IgD-negative memory B cell (primary cell): ENCODE results near the gene PRM3. TPM values are rescaled to one million over a fixed set of nuclear protein-coding genes. Genes with fewer than 3 reads are reported as not detected.
A peak's percentile ranks its signal among the peaks of the same experiment; 100 is the strongest.

Experiments used
- H3K27ac Mint-ChIP-seq, 3 donors: one replicate each; pipeline ENCODE4 v1.8.0; 2020 to 2022; ENCODE audit warnings: mild to moderate bottlenecking in 3 of 3, mixed read lengths in 3 of 3, moderate library complexity in 1 of 3
- H3K27me3 Mint-ChIP-seq: one replicate; pipeline ENCODE4 v1.8.0; 2021; ENCODE audit warnings: mixed read lengths
- H3K36me3 Mint-ChIP-seq: one replicate; pipeline ENCODE4 v1.8.0; 2020; ENCODE audit warnings: mild to moderate bottlenecking, mixed read lengths
- H3K4me1 Mint-ChIP-seq, 3 donors: one replicate each; pipeline ENCODE4 v1.8.0; 2020 to 2022; ENCODE audit warnings: mixed read lengths in 3 of 3, mild to moderate bottlenecking in 1 of 3
- H3K4me3 Mint-ChIP-seq, 4 donors: one replicate each; pipeline ENCODE4 v1.8.0; 2020 to 2022; ENCODE audit warnings: mild to moderate bottlenecking in 4 of 4, mixed read lengths in 4 of 4, moderate library complexity in 3 of 4
- H3K9me3 Mint-ChIP-seq, 3 donors: one replicate each; pipeline ENCODE4 v1.8.0; 2020 to 2021; ENCODE audit warnings: mixed read lengths in 3 of 3, mild to moderate bottlenecking in 1 of 3
- polyA plus RNA-seq: library from polyadenylated mRNA; unstranded; fragments of 300-500 nt; fragmentation: Illumina TruSeq; gene quantifications from one replicate; pipeline ENCODE4 v1.2.3, GENCODE V29; 2021

Gene PRM3
- polyA plus RNA-seq, 1 donor from 2014 or later: not detected

GRCh38 chr16:11252482-11252931 lies 20.9 kb downstream of the PRM3 start:
- Mint-ChIP-seq H3K4me1 (peaks cover 23 to 33% (median 31%) of the 10 kb centered on the region in 3 donors), H3K36me3 (peaks cover 3% of the 10 kb centered on the region), H3K27ac (peak overlapping the region in 2 of 3 donors; percentile 95 to 98), H3K9me3 (no peaks in the 10 kb centered on the region), H3K27me3 (no peaks in the 10 kb centered on the region), H3K4me3 (peak overlapping the region; percentile 52 to 95 (median 71))

- Mint-ChIP-seq H3K9me3 (no peaks in the 10 kb centered on the region), H3K4me1 (peaks cover 18 to 26% (median 24%) of the 10 kb centered on the region in 3 donors), H3K36me3 (peaks cover 1% of the 10 kb centered on the region)
These were observed 21.6 kb downstream of the PRM3 start for GRCh38 chr16:11251525-11252481.

GRCh38 chr16:11250786-11251524 lies 22.5 kb downstream of the PRM3 start:
- peak overlapping the region in 1 of 4 donors; percentile 95 for H3K4me3 Mint-ChIP-seq
- H3K36me3 Mint-ChIP-seq: peaks cover 1% of the 10 kb centered on the region
- peaks cover 14 to 24% (median 23%) of the 10 kb centered on the region in 3 donors for H3K4me1 Mint-ChIP-seq
- peak overlapping the region in 2 of 3 donors; percentile 53 to 98 for H3K27ac Mint-ChIP-seq
- no peaks in the 10 kb centered on the region for H3K27me3 Mint-ChIP-seq
- no peaks in the 10 kb centered on the region for H3K9me3 Mint-ChIP-seq

More at GRCh38 chr16:11251525-11252481, 21.6 kb downstream of the PRM3 start:
- Mint-ChIP-seq H3K4me3 (peak overlapping the region; percentile 10 to 95 (median 66)), H3K27me3 (no peaks in the 10 kb centered on the region), H3K27ac (peak overlapping the region; percentile 77 to 98 (median 95))

DNA sequence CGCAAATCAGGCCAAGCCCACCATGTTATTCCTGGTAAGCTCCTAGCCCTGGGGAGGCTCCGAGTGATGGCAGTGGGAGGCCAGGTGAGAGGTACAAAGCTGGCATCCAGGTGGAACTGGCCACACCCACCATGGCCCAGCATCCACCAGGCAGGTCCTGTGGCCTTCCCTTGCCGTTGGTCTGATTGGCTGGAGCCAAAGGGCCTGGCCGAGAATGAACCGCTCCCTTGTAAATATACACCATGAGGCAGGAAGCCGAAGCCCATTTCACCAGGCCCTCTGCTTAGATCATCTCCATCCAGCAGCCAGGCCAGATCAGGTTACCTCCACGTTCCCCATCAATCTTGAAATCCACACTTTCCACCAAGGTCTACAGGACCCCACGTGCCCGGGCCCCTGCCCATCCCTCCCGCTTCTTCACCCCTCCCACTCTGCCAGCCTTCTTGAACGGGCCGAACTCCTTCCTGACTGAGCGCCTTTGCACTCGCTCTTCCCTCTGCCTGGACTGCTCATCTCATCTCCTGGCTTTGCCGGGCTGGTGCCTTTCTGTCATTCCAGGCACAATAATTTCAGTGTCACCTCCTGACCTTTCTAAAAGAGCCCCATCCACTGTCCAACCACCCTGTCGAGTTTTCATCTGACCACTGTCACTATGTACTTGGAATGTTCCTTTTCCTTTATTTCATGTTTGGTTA lies 23.2 kb downstream of the PRM3 start:
- Mint-ChIP-seq H3K36me3 (peaks cover 1% of the 10 kb centered on the region), H3K4me1 (peaks cover 14 to 24% (median 23%) of the 10 kb centered on the region in 3 donors), H3K27me3 (no peaks in the 10 kb centered on the region), H3K9me3 (no peaks in the 10 kb centered on the region), H3K27ac (peak overlapping the region in 2 of 3 donors; percentile 86 to 98), H3K4me3 (peak overlapping the region in 1 of 4 donors; percentile 64)

DNA sequence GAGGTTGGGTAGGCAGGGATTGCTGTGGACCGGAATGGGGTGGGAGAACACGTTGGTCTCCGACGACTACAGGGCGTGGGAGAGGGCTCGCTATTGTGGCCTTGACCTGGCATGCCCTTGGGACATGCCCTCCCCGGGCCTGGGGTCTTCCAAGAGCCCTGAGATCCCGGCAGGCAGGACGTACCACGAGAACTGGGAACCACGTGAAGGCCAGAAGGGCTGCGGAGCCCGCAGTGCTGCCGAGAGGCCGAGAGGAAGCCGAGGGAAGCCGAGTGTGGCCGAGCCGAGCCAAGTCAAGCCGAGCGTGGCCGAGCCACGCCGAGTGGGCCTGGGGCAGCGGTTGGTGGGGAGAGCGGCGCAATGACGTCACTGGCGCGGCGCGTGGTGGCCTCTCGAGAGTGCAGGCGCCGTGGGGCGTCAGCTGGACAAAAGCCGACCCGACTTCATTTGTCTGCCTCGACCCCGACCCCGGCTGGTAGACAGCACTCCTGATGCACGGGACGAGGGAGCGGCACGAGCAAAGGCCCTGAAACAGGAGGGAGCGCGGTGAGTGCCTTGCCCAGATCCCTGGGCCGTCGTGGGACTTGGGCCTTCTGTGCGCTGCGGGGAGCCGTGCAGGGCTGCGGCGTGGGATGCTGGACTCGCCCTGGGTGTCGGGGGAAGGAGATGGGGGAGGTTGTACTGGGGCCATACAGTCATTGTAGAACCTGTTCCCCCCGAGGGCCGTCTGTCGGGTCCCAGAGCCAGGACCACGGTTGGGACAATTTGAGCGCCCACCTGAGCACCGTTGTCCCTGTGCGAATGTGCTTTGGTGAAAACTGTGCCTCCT lies 24.0 kb downstream of the PRM3 start:
- H3K36me3 Mint-ChIP-seq: peaks cover 1% of the 10 kb centered on the region
- H3K27me3 Mint-ChIP-seq: no peaks in the 10 kb centered on the region
- peak overlapping the region in 2 of 3 donors; percentile 39 to 98 for H3K27ac Mint-ChIP-seq
- H3K4me1 Mint-ChIP-seq: peaks cover 14 to 25% (median 24%) of the 10 kb centered on the region in 3 donors
- peak overlapping the region in 1 of 4 donors; percentile 12 for H3K4me3 Mint-ChIP-seq
- H3K9me3 Mint-ChIP-seq: no peaks in the 10 kb centered on the region

DNA sequence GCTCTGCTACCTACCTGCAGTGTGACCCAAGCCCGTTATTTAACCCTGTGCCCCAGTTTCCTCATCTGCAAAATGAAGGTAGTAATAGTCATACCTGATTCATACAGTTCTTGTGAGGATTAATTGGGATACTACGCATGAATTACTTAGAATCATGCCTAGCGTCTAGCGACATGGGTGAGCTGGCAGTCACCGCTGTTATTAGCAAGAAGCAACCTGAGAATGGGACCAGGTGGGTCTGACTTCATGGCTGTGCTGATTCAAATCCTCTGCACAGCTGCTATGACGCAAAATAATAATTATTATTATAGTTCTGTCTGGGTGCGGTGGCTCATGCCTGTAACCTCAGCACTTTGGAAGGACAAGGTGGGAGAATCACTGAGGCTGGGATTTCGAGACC lies 25.3 kb downstream of the PRM3 start:
- Mint-ChIP-seq H3K27ac (peak overlapping the region in 1 of 3 donors; percentile 25), H3K4me1 (peaks cover 5 to 17% (median 15%) of the 10 kb centered on the region in 3 donors), H3K4me3 (peak overlapping the region in 2 of 4 donors; percentile 48 to 67), H3K36me3 (peaks cover 1% of the 10 kb centered on the region), H3K27me3 (no peaks in the 10 kb centered on the region), H3K9me3 (no peaks in the 10 kb centered on the region)

GRCh38 chr16:11245988-11246387 lies 27.4 kb downstream of the PRM3 start:
- Mint-ChIP-seq H3K4me1 (peaks cover 0 to 5% (median 2%) of the 10 kb centered on the region in 3 donors), H3K27ac (no peak overlapping the region), H3K27me3 (no peaks in the 10 kb centered on the region), H3K9me3 (no peaks in the 10 kb centered on the region), H3K4me3 (no peak overlapping the region), H3K36me3 (no peaks in the 10 kb centered on the region)

DNA sequence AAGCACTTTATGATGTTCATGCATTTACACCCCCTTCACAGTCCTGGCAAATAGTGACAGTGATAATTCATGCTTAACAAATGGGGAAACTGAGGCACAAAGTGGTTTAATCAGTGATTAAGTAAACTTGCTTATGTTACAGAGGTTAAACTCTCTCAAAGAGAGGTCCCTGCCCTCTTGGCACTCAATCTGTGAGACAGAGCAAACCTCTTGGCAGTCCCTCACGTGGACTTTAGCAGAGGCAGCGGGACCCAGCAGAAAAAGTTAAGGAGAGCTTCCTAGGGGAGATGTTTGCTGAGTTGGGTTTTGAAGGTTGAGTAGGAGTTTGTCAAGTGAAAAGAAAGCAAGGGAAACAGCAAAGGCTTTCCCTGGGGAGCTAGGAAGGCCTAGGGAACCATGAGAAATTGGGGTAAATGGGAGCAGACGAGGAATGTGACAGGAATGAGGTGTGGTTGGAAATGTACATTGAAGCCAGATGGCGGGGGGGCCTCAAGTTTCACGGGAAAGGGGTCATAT lies 28.1 kb downstream of the PRM3 start:
- Mint-ChIP-seq H3K4me3 (peak overlapping the region in 1 of 4 donors; percentile 6), H3K27me3 (no peaks in the 10 kb centered on the region), H3K9me3 (no peaks in the 10 kb centered on the region), H3K27ac (no peak overlapping the region), H3K36me3 (no peaks in the 10 kb centered on the region), H3K4me1 (peaks cover 0 to 5% (median 2%) of the 10 kb centered on the region in 3 donors)

- Mint-ChIP-seq H3K9me3 (no peaks in the 10 kb centered on the region), H3K27me3 (no peaks in the 10 kb centered on the region), H3K27ac (no peak overlapping the region), H3K4me3 (no peak overlapping the region), H3K36me3 (no peaks in the 10 kb centered on the region), H3K4me1 (peaks cover 0 to 2% (median 2%) of the 10 kb centered on the region in 3 donors)
These were observed 30.8 kb downstream of the PRM3 start for GRCh38 chr16:11242658-11243057.

- no peak overlapping the region for H3K27ac Mint-ChIP-seq
- no peaks in the 10 kb centered on the region for H3K9me3 Mint-ChIP-seq
- H3K4me1 Mint-ChIP-seq: peaks cover 0 to 2% (median under 1%) of the 10 kb centered on the region in 3 donors
- no peaks in the 10 kb centered on the region for H3K36me3 Mint-ChIP-seq
- H3K27me3 Mint-ChIP-seq: no peaks in the 10 kb centered on the region
- no peak overlapping the region for H3K4me3 Mint-ChIP-seq
These were observed 31.8 kb downstream of the PRM3 start for GRCh38 chr16:11241480-11242204.

- Mint-ChIP-seq H3K4me3 (peak overlapping the region in 1 of 4 donors; percentile 67), H3K27ac (no peak overlapping the region), H3K27me3 (no peaks in the 10 kb centered on the region), H3K9me3 (no peaks in the 10 kb centered on the region), H3K4me1 (peaks cover 0 to 2% (median 0%) of the 10 kb centered on the region in 3 donors), H3K36me3 (no peaks in the 10 kb centered on the region)
These were observed 32.6 kb downstream of the PRM3 start for GRCh38 chr16:11240636-11241473.
